Measurements from ENCODE around the gene DKC1. TPM values are rescaled to one million over a fixed set of nuclear protein-coding genes. Genes with fewer than 3 reads are reported as not detected.

Gene DKC1
- polyA plus RNA-seq (ENCODE audit: insufficient read length in 4 of 4), result 10 to 100 TPM; 44.1 to 59.2 (median 58.5) TPM

DNA sequence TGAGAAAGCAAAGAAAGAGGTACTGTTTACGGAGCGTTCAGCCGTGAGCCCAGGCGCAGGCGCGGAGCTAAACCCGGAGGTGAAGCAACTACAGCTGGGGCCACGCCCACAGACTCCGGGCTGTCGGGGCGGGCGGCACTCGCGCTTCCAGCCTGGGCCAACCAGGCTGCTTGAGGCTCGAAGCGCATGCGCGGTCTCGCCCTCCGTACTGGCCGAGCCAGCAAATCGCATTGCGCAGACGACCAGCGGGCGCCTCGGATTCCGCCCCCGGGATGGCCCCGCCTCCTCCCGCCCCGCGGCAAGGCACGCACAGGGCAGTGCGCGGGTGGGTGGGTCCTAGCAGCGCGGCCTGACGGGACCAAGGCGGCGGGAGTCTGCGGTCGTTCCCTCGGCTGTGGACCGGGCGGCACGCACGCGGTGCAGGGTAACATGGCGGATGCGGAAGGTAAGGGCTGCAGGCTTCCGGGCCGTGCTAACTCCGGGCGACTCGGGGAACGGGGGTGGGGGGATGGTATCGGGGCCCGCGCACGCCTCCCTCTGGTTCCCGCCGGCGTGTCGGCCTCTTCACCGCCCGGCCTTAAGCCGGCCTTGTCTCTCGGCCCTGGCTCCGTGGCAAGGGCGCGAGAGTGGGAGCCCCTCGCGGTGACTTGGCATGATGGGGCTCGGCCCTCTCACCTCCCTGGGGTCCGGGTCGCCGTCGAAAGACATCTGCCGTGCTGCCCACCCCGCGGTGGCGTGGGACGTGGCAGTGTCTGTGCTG is at the start of gene DKC1:
TSS of gene DKC1 (plus strand) at position 328 of the 760 bp plus-strand sequence. CDS start at position 430, 102 bp downstream.
- peak; percentile 75 to 86 (median 83) for DNase-seq (ENCODE audit: low read depth in 4 of 4, low spot score in 3 of 4)

GRCh38 chrX:154714925-154715324 is 47.7 kb upstream of the DKC1 start:
- DNase-seq (ENCODE audit: low read depth in 4 of 4, low spot score in 3 of 4), result no peak

GRCh38 chrX:154715825-154716224 is 46.8 kb upstream of the DKC1 start:
- no peak for DNase-seq (ENCODE audit: low read depth in 4 of 4, low spot score in 3 of 4)

DNA sequence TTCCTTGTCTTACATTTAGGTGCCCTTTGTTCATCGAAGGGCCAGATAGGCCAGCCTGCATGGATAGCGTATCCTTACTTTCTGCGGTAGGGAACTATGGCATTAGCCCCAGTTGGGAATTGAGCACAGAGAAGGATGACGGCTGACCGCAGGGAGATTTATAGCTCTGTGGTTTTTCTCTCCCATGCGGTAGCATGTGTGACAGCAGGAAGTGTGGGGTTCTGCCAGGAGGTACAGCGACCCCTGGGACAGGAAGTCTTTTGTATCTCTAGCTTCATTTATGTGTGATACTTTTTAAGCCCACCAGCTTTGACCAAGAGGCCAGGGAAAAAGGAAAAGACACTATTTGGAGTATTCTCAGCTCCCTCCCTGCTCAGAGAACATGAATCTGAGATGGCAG is 44.8 kb upstream of the DKC1 start:
- DNase-seq (ENCODE audit: low read depth in 4 of 4, low spot score in 3 of 4), result no peak

GRCh38 chrX:154718616-154719015 is 44.0 kb upstream of the DKC1 start:
- no peak for DNase-seq (ENCODE audit: low read depth in 4 of 4, low spot score in 3 of 4)

DNA sequence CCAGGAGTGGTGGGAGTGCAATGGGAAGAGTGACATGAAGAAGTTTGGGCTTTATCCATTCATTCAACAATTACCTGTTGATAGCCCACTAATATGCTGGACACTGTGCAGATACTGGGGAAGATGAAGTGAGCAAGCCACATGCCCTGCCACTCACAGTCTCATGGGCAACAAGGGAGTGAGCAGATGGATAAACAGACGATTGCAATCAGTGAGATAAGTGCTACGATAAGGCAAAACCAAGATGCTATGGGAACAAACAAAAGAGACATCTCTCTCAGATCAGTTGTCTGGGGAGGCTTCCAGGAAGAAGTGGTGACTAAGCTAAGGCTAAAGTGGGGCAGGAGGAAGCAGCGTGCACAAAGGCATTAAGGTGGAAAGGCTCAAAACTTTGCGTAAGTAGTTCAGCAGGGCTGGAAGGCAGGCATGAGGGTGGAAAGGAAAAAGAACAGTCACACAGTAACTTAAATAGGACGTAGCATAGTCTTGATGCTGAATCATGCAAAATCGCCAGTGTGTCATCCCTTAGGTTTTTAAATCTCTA is 43.5 kb upstream of the DKC1 start:
- DNase-seq (ENCODE audit: low read depth in 4 of 4, low spot score in 3 of 4), result no peak

DNA sequence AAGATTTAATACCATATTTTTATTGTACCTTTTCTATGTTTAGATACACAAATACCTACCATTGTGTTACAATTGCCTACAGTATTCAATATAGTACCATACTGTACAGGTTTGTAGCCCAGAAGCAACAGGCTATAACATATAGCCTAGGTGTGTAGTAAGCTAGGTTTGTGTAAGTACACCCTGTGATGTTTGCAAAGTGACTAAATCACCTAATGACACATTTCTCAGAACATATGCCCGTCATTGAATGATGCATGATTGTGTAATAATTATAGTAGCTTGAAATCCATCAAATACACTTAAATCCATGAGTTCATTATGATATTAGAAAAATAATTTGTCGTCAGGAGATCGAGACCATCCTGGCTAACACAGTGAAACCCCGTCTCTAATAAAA is 42.6 kb upstream of the DKC1 start:
- DNase-seq (ENCODE audit: low read depth in 4 of 4, low spot score in 3 of 4), result no peak

GRCh38 chrX:154721155-154721554 is 41.5 kb upstream of the DKC1 start:
- no peak for DNase-seq (ENCODE audit: low read depth in 4 of 4, low spot score in 3 of 4)

GRCh38 chrX:154724993-154725756 is 37.5 kb upstream of the DKC1 start:
- DNase-seq (ENCODE audit: low read depth in 4 of 4, low spot score in 3 of 4), result no peak

- DNase-seq (ENCODE audit: low read depth in 4 of 4, low spot score in 3 of 4), result no peak
These were observed 35.2 kb upstream of the DKC1 start for GRCh38 chrX:154727418-154727817.

- no peak for DNase-seq (ENCODE audit: low read depth in 4 of 4, low spot score in 3 of 4)
These were observed 34.8 kb upstream of the DKC1 start for GRCh38 chrX:154727871-154728270.

DNA sequence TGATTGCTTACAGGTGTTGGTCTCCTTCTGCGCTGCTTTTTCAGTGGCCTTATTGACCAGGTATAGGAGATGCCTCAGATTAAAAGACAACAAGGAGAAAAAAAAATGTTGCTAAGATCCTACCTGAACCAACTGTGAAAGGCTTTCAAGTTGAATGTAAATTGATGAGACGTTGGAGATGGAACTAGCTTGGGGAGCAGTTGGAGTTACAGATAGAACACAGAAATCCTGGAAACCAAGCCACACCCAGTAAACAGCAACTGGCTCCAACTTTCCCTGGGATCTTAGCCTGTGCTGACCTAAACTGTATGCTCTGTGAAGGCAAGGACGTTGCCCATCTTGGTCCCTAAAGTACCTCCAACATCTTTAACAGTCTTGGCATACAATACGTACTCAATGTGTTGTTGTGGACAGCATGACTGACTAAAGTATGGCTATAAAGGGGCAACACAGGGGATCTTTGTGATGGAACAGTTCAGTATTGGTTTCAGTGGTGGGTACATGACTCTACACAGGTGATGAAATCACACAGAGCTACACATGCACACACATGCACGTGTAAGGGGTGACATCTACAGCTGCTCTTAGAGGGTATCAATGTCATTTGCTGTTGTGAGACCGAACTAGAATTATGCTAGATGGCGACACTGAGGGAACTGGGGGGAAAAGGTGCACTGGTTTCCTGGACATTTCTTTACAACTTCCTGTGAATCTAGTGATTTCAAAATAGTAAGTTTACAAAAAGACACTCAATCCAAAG is 34.1 kb upstream of the DKC1 start:
- no peak for DNase-seq (ENCODE audit: low read depth in 4 of 4, low spot score in 3 of 4)

- DNase-seq (ENCODE audit: low read depth in 4 of 4, low spot score in 3 of 4), result no peak
These were observed 33.2 kb upstream of the DKC1 start for GRCh38 chrX:154729439-154729838.

- no peak for DNase-seq (ENCODE audit: low read depth in 4 of 4, low spot score in 3 of 4)
These were observed 32.3 kb upstream of the DKC1 start for GRCh38 chrX:154730253-154730891.

GRCh38 chrX:154731184-154731583 is 31.5 kb upstream of the DKC1 start:
- DNase-seq (ENCODE audit: low read depth in 4 of 4, low spot score in 3 of 4), result no peak

- DNase-seq (ENCODE audit: low read depth in 4 of 4, low spot score in 3 of 4), result no peak
These were observed 30.8 kb upstream of the DKC1 start for GRCh38 chrX:154731881-154732280.

GRCh38 chrX:154732421-154733065 is 30.1 kb upstream of the DKC1 start:
- no peak for DNase-seq (ENCODE audit: low read depth in 4 of 4, low spot score in 3 of 4)

GRCh38 chrX:154733066-154733425 is 29.6 kb upstream of the DKC1 start:
- no peak for DNase-seq (ENCODE audit: low read depth in 4 of 4, low spot score in 3 of 4)

DNA sequence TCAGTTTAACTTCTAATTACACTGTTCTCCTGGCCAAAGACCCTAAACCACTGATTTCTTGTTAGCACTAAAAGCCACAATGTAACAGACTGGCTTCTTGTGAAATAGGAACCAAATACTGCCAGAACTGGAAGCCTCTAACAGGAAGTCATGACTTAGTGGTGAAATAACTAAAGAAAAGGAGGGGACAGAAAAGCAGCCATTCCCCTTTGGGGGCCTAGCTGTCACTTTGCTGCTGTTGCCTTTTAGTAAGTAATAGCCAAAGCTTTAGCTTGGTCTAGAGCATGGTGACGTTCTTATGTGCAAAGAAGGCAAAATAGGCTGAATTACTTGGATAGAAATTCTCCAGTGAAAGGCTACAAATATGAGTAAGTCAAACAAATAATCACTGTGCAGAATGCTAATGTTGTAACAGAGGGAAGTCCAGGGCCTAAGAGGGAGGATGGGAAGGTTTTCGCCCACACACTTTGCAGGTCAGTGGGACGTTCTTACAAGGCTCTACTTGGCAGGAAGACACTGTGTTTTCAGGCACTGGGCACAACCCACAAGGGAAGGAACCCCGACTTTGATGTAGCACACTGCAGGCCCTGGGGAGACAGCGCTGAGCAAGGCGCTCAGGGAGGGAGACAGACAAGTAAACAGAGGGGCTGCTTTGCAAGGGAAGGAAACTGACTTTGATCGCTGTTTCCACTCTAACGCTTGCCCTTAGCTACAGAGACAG is 28.4 kb upstream of the DKC1 start:
- DNase-seq (ENCODE audit: low read depth in 4 of 4, low spot score in 3 of 4), result no peak
